Natural killer cell (primary cell): ENCODE results near the gene GNAZ. TPM values are rescaled to one million over a fixed set of nuclear protein-coding genes. Genes with fewer than 3 reads are reported as not detected.

Source experiments
- ATAC-seq, 3 donors: fragments of 150-1000 bp in 2 of 3; fragments of 200-7000 bp in 1 of 3; cut with Tn5 transposase; 1 replicate in 1 of 3; 2 replicates in 2 of 3; pipeline ENCODE4 v1.10.0; 2021; ENCODE audit warnings: mild to moderate bottlenecking in 2 of 3, moderate library complexity in 2 of 3
- DNase-seq, 2 donors: peaks; one replicate each; pipeline versions ENCODE4 v3.0.0 to v3.0.0-alpha.2; 2013 to 2021; ENCODE audit warnings: mixed read lengths in 1 of 2
- H3K27ac ChIP-seq: one replicate; pipeline ENCODE4 v1.5.1; 2013; ENCODE audit warnings: mild to moderate bottlenecking, low read length
- H3K27me3 ChIP-seq: one replicate; pipeline ENCODE4 v1.6.1; 2013; ENCODE audit warnings: low read length; ENCODE audit not compliant: control insufficient read depth, insufficient read depth
- H3K36me3 ChIP-seq: one replicate; pipeline ENCODE4 v1.6.1; 2013; ENCODE audit warnings: low read length; ENCODE audit not compliant: control insufficient read depth, insufficient read depth
- H3K4me1 ChIP-seq: one replicate; pipeline ENCODE4 v1.6.1; 2013; ENCODE audit warnings: low read length; ENCODE audit not compliant: control insufficient read depth, insufficient read depth
- H3K4me3 ChIP-seq: one replicate; pipeline ENCODE4 v1.5.1; 2013; ENCODE audit warnings: low read length
- H3K9me3 ChIP-seq: one replicate; pipeline ENCODE4 v1.6.1; 2013; ENCODE audit warnings: low read length; ENCODE audit not compliant: control insufficient read depth, insufficient read depth
- H3K27ac Mint-ChIP-seq, 2 donors: one replicate each; pipeline ENCODE4 v1.8.0; 2022; ENCODE audit warnings: mild to moderate bottlenecking in 2 of 2, mixed read lengths in 2 of 2, moderate library complexity in 1 of 2
- H3K27me3 Mint-ChIP-seq, 2 donors: one replicate each; pipeline ENCODE4 v1.8.0; 2022; ENCODE audit warnings: low read depth in 2 of 2, mixed read lengths in 2 of 2
- H3K36me3 Mint-ChIP-seq: one replicate; pipeline ENCODE4 v1.8.0; 2022; ENCODE audit warnings: mixed read lengths
- H3K4me1 Mint-ChIP-seq, 2 donors: one replicate each; pipeline ENCODE4 v1.8.0; 2022; ENCODE audit warnings: mixed read lengths in 2 of 2
- H3K4me3 Mint-ChIP-seq: one replicate; pipeline ENCODE4 v1.8.0; 2022; ENCODE audit warnings: mild to moderate bottlenecking, moderate library complexity, mixed read lengths
- H3K9me3 Mint-ChIP-seq, 2 donors: one replicate each; pipeline ENCODE4 v1.8.0; 2022; ENCODE audit warnings: mixed read lengths in 2 of 2
- WGBS: methylation state at CpG from one replicate; pipeline ENCODE4 v1.1.7; 2013; ENCODE audit warnings: missing lambda C conversion rate; ENCODE audit not compliant: insufficient coverage; 5-methylcytosine and 5-hydroxymethylcytosine counted together
- intact Hi-C: fragments of 100-400 bp; cut with micrococcal nuclease; formaldehyde crosslinking; loops from one replicate; pipeline ENCODE4 v1.14.2; 2022
- total RNA-seq, 4 donors: library from RNA; stranded (reverse); fragments of 120-200 nt in 1 of 4; gene quantifications; one replicate each; pipeline versions ENCODE4 v1.2.3 to v1.2.4, GENCODE V29; 2013 to 2022
- TF ChIP-seq, protein P1 (sequence below): fragments of 200-600 bp; IDR thresholded peaks from one replicate; pipeline ENCODE4 v1.8.0; 2022; ENCODE audit warnings: antibody characterized with exemption

Gene GNAZ
- total RNA-seq, 3 donors from 2014 or later (not counting 1 experiment from before 2014, with no cell fraction given) = 4.5 to 7.5 (median 5.6) TPM

DNA sequence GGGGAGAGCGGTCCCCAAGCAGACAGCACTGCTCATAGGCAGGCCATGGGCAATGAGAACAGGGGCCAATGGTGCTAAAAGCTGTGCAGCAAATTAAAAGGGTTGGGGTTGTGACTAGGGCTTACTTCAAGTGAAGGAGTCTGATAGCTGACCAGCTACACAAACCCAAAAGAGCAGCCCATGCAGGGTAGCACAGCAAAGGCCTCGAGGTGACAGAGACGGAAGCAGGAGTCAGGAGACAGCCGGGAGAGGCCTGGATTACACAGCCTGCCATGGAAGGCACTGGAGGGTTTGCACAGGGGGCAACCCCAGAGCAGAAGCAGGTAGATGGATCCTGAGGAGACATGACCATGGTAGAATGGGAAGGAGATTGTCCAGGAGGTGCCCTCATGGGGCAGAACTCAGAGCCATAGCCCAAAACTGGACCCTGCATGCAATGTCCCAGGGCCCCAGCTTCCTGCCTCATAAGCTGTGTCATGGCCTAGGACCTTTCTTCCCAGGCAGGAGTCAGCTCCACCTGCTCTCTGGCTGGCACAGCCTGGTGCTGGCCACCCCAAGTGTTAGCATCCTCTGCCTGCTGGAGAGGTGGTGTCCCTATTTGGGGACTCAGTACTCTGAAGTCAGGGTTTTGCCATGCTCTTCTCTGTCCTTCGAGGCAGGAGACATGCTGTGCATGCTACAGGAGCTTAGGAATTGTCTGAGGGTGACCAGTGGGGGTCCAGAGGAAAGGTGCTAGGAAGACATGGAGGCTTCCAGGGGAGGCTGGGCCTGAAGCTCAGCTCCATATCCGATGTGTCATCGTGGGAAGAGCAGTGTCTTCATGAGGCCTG is 38.1 kb downstream of the GNAZ start:
- TF ChIP-seq, protein P1, sequence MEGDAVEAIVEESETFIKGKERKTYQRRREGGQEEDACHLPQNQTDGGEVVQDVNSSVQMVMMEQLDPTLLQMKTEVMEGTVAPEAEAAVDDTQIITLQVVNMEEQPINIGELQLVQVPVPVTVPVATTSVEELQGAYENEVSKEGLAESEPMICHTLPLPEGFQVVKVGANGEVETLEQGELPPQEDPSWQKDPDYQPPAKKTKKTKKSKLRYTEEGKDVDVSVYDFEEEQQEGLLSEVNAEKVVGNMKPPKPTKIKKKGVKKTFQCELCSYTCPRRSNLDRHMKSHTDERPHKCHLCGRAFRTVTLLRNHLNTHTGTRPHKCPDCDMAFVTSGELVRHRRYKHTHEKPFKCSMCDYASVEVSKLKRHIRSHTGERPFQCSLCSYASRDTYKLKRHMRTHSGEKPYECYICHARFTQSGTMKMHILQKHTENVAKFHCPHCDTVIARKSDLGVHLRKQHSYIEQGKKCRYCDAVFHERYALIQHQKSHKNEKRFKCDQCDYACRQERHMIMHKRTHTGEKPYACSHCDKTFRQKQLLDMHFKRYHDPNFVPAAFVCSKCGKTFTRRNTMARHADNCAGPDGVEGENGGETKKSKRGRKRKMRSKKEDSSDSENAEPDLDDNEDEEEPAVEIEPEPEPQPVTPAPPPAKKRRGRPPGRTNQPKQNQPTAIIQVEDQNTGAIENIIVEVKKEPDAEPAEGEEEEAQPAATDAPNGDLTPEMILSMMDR = no peak
- Mint-ChIP-seq H3K4me1 (no peaks in the 10 kb centered on the region), H3K4me3 (no peak overlapping the region), H3K36me3 (no peaks in the 10 kb centered on the region), H3K9me3 (no peaks in the 10 kb centered on the region), H3K27ac (no peak overlapping the region), H3K27me3 (no peaks in the 10 kb centered on the region)
- intact Hi-C loops = no loop called here
- no peak overlapping the region for H3K27ac ChIP-seq
- ATAC-seq (no peak), DNase-seq (no peak)
- H3K36me3 ChIP-seq = no peaks in the 10 kb centered on the region
- H3K9me3 ChIP-seq = no peaks in the 10 kb centered on the region
- no peaks in the 10 kb centered on the region for H3K27me3 ChIP-seq
- no peaks in the 10 kb centered on the region for H3K4me1 ChIP-seq
- 91% methylated on average over 7 of the region's 7 CpGs for WGBS
- H3K4me3 ChIP-seq = no peak overlapping the region

DNA sequence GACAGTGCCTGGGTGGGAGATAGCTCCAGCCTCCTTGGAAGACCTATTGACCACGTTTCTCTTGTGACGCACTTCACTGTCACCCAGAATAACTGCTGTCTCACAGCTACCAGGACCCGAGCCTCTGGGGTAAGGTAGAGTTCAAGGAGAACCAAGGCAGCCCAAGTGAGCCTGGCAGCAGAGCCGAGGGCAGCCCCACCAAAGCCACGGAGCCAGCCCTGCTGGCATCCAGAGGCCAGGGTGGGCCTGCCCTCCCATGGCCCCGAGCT is 38.7 kb downstream of the GNAZ start:
- no peaks in the 10 kb centered on the region for H3K4me1 ChIP-seq
- H3K27ac ChIP-seq = no peak overlapping the region
- no peaks in the 10 kb centered on the region for H3K27me3 Mint-ChIP-seq
- 85% methylated on average over 6 of the region's 6 CpGs for whole genome bisulfite sequencing
- ATAC-seq (no peak), DNase-seq (no peak)
- no peaks in the 10 kb centered on the region for H3K27me3 ChIP-seq
- TF ChIP-seq, protein P1 = no peak
- H3K9me3 ChIP-seq = no peaks in the 10 kb centered on the region
- H3K4me1 Mint-ChIP-seq = no peaks in the 10 kb centered on the region
- H3K36me3 ChIP-seq = no peaks in the 10 kb centered on the region
- H3K4me3 ChIP-seq = no peak overlapping the region
- H3K9me3 Mint-ChIP-seq = no peaks in the 10 kb centered on the region
- no peaks in the 10 kb centered on the region for H3K36me3 Mint-ChIP-seq
- intact Hi-C loops = no loop called here
- H3K27ac Mint-ChIP-seq = no peak overlapping the region
- no peak overlapping the region for H3K4me3 Mint-ChIP-seq

DNA sequence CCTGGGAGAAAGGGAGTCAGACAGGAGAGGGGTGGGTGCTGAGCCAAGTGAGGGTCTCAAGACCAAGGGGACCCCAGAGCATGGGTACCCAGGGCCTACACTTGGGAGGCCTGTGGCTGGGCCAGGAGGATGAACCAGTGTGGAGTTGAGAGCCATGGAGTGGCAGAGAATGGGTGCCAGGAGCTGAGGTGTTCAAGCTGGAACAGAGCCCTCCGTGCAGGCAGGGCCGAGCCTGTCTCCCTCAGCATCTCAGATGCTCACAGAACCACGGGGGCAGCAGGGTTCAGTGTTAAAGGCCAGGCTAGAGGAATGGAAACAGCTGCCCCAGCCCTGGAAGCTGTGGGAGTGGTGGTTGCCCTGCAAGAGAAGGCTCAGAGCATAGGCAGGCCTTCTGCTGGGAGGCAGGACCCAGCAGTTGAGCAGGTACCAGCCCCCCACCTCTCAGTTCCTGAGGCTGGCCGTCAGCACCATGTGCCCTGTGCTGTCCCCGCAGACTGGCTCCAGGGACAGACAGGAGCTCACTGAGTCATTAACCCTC is 39.2 kb downstream of the GNAZ start:
- H3K9me3 Mint-ChIP-seq = no peaks in the 10 kb centered on the region
- TF ChIP-seq, protein P1 = no peak
- H3K27me3 Mint-ChIP-seq = no peaks in the 10 kb centered on the region
- no peak overlapping the region for H3K4me3 Mint-ChIP-seq
- intact Hi-C loops = no loop called here
- 89% methylated on average over 5 of the region's 5 CpGs for WGBS
- H3K4me1 Mint-ChIP-seq = no peaks in the 10 kb centered on the region
- H3K4me3 ChIP-seq = no peak overlapping the region
- DNase-seq (no peak), ATAC-seq (no peak)
- H3K27me3 ChIP-seq = no peaks in the 10 kb centered on the region
- H3K36me3 ChIP-seq = no peaks in the 10 kb centered on the region
- H3K27ac Mint-ChIP-seq = no peak overlapping the region
- no peaks in the 10 kb centered on the region for H3K9me3 ChIP-seq
- no peaks in the 10 kb centered on the region for H3K4me1 ChIP-seq
- H3K27ac ChIP-seq = no peak overlapping the region
- H3K36me3 Mint-ChIP-seq = no peaks in the 10 kb centered on the region
